ENCODE data around the gene BAZ2B.

BAZ2B gene

DNA sequence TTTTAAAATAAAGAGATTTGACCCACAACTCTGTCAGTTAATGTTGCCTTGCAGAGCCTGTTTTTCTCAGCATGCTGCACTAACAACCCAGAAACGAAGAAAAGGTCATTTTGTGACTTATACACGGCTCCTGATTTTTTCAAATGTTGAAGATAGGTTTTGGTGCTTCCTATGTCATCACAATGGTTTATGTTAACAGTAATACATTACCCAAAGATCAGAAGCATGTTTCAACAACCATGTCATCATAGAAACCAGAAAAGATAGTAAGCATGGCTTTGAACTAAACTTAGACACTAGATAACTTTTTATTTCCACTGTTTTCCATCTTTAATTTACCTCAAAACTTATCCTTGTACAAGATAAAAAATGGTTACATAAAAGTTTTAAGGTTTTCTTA, 10.1 kb downstream of the BAZ2B start:
- DNase-seq (no peak), ATAC-seq (no peak)
- no peak overlapping the region for H3K4me3 Mint-ChIP-seq
- H3K27me3 Mint-ChIP-seq = no peaks in the 10 kb centered on the region
- no peaks in the 10 kb centered on the region for H3K4me1 Mint-ChIP-seq
- H3K9me3 Mint-ChIP-seq = no peaks in the 10 kb centered on the region
- no peak overlapping the region for H3K27ac Mint-ChIP-seq

DNA sequence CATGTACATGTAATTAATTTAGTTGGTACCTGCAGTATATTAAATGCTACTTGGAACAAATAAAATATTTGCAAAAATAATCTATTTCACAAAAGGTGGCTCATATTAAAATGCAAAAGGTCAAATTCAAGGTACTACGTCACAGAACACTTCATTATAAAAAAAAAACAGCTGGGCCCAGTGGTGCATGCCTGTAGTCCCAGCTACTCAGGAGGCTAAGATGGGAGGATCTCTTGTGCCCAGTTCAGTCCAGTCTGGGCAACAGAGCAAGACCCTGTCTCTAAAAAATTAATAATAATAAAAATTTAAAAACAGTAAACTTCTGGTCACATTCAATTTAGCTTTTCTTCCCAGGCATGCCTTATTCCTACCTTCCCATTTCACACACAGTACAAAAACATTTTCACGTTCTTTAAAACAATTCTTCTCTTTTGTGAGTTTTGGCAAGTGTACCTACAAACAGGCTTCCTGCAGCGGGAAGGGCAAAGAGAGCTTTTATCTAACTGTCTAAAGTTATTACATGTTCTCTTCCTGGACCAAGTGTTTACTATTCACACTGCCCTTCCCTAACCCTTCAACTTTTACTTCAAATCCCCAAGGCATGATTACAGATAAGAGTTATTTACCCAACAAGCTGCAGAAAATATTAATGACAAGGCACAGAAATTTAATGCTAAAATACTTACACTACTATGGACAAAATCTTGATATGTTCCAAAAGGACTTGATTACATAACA, 10.7 kb downstream of the BAZ2B start:
- Mint-ChIP-seq H3K4me3 (no peak overlapping the region), H3K9me3 (no peaks in the 10 kb centered on the region), H3K27me3 (no peaks in the 10 kb centered on the region), H3K27ac (no peak overlapping the region), H3K4me1 (peaks cover 5% of the 10 kb centered on the region)
- ATAC-seq = no peak
- DNase-seq = no peak

DNA sequence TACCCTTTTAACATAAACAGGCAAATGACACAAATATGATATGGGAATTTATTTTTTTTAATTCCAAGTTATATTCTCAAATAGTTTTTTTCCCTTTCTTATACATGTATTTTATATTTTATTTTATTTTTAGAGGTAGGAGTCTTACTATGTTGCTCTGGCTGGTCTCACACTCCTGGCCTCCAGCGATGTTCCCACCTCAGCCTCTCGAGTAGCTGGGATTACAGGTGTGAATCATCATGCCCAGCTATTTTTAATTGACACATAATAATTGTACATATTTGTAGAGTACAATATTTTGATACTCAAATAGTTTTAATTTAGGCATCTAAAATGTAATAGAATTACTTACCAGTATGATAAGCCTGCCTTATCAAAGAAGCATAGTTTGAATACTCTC, 12.2 kb downstream of the BAZ2B start:
- Mint-ChIP-seq H3K4me3 (no peak overlapping the region), H3K27me3 (no peaks in the 10 kb centered on the region), H3K27ac (no peak overlapping the region), H3K4me1 (peaks cover 6% of the 10 kb centered on the region), H3K9me3 (no peaks in the 10 kb centered on the region)
- ATAC-seq (no peak), DNase-seq (no peak)

DNA sequence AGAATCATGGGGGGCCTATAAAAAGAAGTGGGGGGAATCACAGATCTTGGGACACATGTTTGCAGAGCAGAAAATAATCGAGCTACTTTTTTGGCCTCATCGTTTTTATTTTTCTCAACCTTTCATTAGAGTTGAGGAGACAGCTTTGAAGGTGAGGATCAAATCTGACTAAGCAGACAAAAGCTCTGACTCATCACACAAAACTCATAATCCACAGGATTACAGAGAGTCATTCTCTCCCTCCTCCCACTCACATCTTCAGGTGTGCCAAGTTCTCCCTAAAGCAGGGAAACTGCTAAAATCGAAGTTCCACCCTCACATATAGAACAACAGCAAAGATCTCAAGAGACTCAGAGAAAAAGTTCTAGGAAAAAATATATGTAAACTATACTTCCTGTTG, 15.6 kb downstream of the BAZ2B start:
- ATAC-seq (no peak), DNase-seq (no peak)
- Mint-ChIP-seq H3K9me3 (no peaks in the 10 kb centered on the region), H3K27me3 (no peaks in the 10 kb centered on the region), H3K27ac (no peak overlapping the region), H3K4me1 (peaks cover 6% of the 10 kb centered on the region), H3K4me3 (no peak overlapping the region)

DNA sequence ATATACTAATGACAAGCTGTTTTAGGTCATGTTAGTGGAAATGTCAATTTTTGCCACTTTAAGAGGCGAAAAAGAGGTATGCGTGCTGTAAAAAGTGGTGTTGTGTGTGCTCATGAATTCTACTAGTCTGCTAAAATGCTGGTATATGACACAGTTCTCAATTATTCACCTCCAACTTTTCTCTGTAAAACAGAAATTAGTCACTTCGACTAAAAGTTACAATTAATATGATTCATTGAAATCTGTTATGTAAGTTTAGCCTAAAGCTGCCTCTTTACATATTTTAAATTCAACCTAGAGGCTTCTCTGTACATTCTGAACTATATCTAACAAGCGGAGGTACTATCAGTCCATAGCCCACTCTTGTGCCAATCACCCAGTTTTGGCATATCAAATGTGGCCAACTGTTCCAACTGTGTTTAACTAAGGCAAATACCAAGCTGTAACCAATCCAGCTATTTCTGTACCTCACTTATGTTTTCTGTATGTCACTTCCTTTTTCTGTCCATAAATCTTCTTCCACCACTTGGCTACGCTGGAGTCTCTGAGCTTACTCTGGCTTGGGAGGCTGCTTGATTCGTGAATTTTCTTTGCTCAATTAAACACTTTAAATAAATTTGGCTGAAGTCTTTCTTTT, 20.8 kb downstream of the BAZ2B start:
- no peak for ATAC-seq

DNA sequence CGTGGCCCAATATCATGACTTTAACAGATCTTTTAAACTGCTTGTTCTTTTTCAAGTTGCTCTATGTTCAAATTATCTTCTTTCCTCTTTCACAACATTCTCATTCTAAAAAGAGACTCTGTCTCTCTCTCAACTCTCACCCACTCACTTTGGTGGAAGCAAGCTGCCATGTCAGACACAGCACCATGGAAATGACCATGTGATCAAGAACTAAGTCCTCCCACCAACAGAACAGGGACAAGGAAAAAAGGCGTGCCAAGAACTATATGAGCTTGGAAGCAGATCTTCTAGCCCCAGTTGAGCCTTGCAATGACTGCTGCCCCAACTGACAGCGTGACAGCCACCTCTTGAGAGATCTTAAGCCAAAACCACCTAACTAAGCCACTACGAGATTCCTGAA, 23.9 kb downstream of the BAZ2B start:
- H3K9me3 Mint-ChIP-seq = no peaks in the 10 kb centered on the region
- ATAC-seq = no peak
- H3K4me1 Mint-ChIP-seq = no peaks in the 10 kb centered on the region
- no peak for DNase-seq
- no peak overlapping the region for H3K27ac Mint-ChIP-seq
- no peak overlapping the region for H3K4me3 Mint-ChIP-seq
- no peaks in the 10 kb centered on the region for H3K27me3 Mint-ChIP-seq

More for the DNA sequence above, 20.8 kb downstream of the BAZ2B start:
- DNase-seq = no peak
- H3K27me3 Mint-ChIP-seq = no peaks in the 10 kb centered on the region
- peaks cover under 1% of the 10 kb centered on the region for H3K4me1 Mint-ChIP-seq
- H3K27ac Mint-ChIP-seq = no peak overlapping the region
- no peaks in the 10 kb centered on the region for H3K9me3 Mint-ChIP-seq
- no peak overlapping the region for H3K4me3 Mint-ChIP-seq

DNA sequence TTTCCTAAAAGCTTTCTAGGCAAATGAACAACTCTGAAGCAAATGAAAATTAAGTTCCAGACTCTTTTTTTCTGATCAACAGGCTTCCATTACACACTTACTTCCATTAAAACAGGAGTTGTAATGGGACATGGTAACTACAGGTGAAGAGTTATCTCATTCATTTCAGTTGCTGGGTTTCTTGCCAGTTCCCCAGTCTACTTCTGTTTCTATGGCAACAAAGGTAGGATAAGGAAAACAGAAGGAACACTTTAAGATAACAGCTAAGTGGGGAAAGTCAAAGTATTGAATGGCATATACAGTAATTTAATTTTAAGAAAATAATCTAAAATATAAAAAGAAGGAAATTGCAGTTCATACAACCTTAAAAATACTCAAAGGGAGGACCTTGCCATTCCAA, 25.1 kb downstream of the BAZ2B start:
- no peak for DNase-seq
- Mint-ChIP-seq H3K9me3 (no peaks in the 10 kb centered on the region), H3K27me3 (no peaks in the 10 kb centered on the region), H3K4me3 (no peak overlapping the region), H3K27ac (no peak overlapping the region), H3K4me1 (no peaks in the 10 kb centered on the region)
- no peak for ATAC-seq

DNA sequence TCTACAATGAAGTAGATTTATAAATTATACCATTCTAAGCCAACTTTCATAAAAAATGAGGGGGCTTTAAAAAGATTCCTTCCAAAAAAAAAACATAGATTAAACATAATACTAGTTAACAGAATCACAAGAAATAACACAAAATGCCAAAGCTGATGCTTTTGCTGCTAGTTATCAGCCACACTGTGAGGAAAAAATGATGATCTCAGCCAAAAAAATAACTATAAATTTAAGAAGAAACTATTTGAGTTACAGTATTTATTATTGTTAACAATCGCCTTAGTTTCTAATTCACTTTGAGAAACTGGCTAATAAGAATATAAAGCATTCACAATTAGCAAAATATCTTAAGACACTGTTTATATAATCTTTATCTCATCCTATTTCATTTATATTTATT, 27.1 kb downstream of the BAZ2B start:
- ATAC-seq (no peak), DNase-seq (no peak)
- no peaks in the 10 kb centered on the region for H3K27me3 Mint-ChIP-seq
- H3K9me3 Mint-ChIP-seq = no peaks in the 10 kb centered on the region
- no peak overlapping the region for H3K4me3 Mint-ChIP-seq
- no peak overlapping the region for H3K27ac Mint-ChIP-seq
- H3K4me1 Mint-ChIP-seq = no peaks in the 10 kb centered on the region

DNA sequence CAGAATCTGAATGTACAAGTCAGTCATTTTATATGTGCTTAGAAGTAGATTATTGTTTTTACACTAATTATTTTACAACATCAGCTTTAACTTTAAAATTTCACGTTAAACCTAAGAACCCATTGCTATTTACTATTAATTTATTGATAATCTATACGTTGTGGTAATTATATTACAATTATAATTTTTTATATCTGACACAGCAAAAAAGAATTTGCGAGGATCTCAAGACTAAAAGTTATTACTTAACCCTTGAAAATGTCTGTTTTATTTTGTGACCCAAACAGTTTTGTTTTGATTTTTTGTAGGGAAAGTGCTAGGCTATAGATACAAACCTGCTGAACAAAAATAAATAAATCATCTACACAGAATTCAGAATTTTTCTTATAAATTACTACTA, 30.3 kb downstream of the BAZ2B start:
- no peak overlapping the region for H3K4me3 Mint-ChIP-seq
- H3K27me3 Mint-ChIP-seq = no peaks in the 10 kb centered on the region
- H3K9me3 Mint-ChIP-seq = peaks cover 0 to 7% of the 10 kb centered on the region in 2 donors
- no peaks in the 10 kb centered on the region for H3K4me1 Mint-ChIP-seq
- ATAC-seq (no peak), DNase-seq (no peak)
- no peak overlapping the region for H3K27ac Mint-ChIP-seq

DNA sequence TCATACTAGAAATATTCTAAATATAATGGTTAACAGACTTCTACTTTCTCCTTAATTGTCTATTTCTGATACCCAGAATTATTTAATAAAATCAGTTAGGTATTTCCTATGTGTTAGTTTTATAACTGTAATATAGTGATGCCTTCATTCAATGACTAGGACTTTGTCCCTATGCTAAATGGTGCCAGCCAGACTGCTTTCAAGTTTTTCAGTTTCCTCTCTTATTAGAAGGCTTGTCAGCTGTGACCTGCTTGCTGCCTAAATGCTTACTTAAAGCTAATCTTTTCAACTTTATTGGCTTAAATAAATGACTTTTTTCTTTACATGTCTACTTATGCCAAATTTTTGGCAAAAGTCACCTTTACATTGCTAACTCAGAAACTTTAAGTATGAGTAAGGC, 30.7 kb downstream of the BAZ2B start:
- Mint-ChIP-seq H3K4me3 (no peak overlapping the region), H3K27ac (no peak overlapping the region), H3K9me3 (peaks cover 0 to 7% of the 10 kb centered on the region in 2 donors), H3K4me1 (no peaks in the 10 kb centered on the region), H3K27me3 (no peaks in the 10 kb centered on the region)
- DNase-seq (no peak), ATAC-seq (no peak)

DNA sequence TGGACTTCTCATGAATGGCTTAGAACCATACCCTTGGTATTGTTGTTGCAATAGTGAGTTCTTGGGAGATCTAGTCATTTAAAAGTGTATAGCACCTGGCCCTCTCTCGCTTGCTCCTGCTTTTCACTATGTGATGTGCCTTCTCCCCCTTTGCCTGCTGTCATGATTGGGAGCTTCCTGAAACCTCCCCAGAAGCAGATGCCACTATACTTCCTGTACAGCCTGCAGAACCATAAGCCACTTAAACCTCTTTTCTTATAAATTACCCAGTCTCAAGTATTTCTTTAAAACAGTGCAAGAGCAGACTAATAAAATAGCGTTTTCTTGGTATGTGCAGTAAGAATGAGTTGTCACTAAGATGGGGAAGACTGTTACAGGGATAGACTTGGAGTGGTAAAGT, 31.6 kb downstream of the BAZ2B start:
- Mint-ChIP-seq H3K9me3 (peaks cover 5 to 7% of the 10 kb centered on the region in 2 donors), H3K27ac (no peak overlapping the region), H3K4me1 (no peaks in the 10 kb centered on the region), H3K27me3 (no peaks in the 10 kb centered on the region), H3K4me3 (no peak overlapping the region)
- DNase-seq (no peak), ATAC-seq (no peak)

DNA sequence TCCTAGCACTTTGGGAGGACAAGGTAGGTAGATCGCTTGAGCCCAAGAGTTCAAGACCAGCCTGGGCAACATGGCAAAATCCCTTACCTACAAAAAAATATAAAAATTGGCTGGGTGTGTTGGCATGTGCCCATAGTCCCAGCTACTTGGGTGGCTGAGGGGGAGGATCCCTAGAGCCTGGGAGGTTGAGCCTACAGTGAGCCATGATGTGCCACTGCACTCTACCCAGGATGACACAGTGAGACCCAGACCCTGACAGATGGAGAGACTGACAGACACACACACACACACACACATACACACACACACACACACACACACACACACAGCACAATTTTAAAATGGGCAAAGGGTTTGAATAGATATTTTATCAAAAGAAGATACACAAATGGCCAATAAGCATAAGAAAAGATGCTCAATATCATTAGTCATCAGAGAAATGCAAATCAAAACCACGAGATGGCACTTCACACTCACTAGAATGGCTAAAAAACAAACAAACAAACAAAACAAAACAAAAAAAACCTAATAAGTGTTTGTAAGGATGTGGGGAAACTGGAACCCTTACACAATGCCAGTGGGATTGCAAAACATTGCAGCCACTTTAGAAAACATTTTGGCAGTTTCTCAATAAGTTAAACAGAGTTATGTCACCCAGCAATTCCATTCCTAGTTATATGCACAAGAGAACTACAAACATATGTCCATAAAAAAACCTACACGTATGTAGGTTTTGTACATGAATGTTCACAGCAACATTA, 42.3 kb downstream of the BAZ2B start:
- no peaks in the 10 kb centered on the region for H3K27me3 Mint-ChIP-seq
- H3K4me3 Mint-ChIP-seq = no peak overlapping the region
- H3K4me1 Mint-ChIP-seq = no peaks in the 10 kb centered on the region
- H3K9me3 Mint-ChIP-seq = peaks cover 10 to 21% of the 10 kb centered on the region in 2 donors
- no peak for DNase-seq
- no peak for ATAC-seq
- no peak overlapping the region for H3K27ac Mint-ChIP-seq

DNA sequence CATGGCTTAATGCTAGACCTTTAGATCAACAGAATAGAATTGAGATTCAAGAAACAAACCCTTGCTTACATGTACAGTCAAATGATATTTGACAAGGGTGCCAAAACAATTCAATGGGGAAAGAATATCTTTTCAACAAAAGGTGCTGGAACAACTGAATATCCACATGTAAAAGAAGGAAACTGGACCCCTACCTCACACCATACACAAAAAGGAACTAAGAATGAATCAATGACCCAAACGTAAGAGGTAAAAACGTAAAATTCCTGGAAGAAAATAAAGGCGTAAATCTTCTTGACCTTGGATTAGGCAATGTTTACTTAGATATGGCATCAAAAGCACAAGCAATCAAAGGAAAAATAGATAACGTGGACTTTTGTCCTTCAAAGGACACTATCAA, 43.1 kb downstream of the BAZ2B start:
- Mint-ChIP-seq H3K4me3 (no peak overlapping the region), H3K9me3 (peaks cover 10 to 16% of the 10 kb centered on the region in 2 donors), H3K27ac (no peak overlapping the region), H3K27me3 (no peaks in the 10 kb centered on the region), H3K4me1 (no peaks in the 10 kb centered on the region)
- ATAC-seq = no peak
- DNase-seq = no peak

DNA sequence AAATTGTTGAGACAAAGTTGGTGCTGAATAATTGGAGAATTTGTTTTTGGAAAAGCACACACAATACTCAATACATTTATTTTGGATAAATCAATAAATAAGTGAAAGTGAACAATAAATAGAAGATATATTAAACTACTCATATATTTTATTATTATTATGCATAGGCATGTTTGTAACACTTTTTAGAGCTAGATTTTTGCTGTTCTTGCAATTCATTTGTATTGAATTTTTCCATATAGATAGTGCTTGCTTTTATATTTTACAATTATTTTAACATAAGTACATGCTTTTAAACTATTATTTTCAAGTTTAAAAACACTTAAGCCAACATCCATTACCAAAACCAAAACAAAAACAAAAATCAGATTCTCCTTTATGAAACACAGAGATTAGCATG, 43.9 kb downstream of the BAZ2B start:
- Mint-ChIP-seq H3K4me1 (no peaks in the 10 kb centered on the region), H3K4me3 (no peak overlapping the region), H3K27ac (no peak overlapping the region), H3K27me3 (no peaks in the 10 kb centered on the region), H3K9me3 (peaks cover 10 to 16% of the 10 kb centered on the region in 2 donors)
- ATAC-seq (no peak), DNase-seq (no peak)

DNA sequence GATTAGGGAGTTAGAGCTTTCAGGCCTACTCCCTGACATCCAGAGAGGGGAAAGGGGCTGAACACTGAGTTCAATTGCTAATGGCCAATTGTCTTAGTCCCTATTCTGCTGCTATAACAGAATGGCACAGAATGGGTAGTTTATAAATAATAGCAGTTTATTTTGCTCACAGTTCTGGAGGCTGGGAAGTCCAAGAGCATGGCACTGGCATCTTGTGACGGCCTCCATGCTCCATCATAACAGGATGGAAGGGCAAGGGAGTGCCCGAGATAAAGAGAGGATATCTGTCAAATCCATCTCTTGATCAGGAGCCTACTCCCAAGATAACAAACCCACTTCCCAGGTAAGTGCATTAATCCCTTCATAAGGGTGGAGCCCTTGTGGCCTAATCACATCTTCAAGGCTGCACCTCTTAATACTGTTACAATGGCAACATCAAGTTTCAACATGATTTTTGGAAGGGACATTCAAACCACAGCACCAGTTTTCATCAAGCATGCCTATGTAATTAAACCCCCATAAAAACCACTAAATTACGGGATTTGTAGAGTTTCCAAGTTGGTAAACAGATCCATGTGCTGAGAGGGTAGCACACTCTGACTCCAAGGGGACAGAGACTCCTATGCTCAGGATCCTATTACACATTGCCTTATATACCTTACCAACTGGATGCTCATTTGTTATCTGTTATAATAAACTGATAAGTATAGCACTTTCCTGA, 44.6 kb downstream of the BAZ2B start:
- ATAC-seq = no peak

DNA sequence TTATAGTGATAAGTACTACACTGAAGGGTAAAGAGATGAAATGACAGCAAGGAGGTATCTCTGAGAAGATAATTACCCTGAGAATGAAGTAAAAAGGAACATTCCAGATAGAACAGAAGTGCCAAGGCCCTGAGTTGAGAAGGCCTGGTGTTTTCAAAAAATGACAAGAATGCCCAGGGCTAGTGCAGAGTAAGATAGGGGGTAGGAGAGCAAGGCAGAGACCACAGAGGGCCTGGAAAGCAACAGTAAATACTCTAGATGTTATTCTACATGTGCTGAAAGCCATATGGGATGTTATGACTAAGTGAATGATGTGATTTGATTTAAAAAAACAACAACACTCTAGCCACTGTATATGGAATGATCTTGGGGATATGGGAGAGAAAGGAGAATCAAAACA, 52.3 kb downstream of the BAZ2B start:
- Mint-ChIP-seq H3K27me3 (no peaks in the 10 kb centered on the region), H3K27ac (no peak overlapping the region), H3K4me3 (no peak overlapping the region), H3K4me1 (no peaks in the 10 kb centered on the region), H3K9me3 (no peaks in the 10 kb centered on the region)
- no peak for ATAC-seq
- no peak for DNase-seq

More for the DNA sequence above, 44.6 kb downstream of the BAZ2B start:
- Mint-ChIP-seq H3K27ac (no peak overlapping the region), H3K4me3 (no peak overlapping the region), H3K9me3 (peaks cover 10 to 16% of the 10 kb centered on the region in 2 donors), H3K4me1 (no peaks in the 10 kb centered on the region), H3K27me3 (no peaks in the 10 kb centered on the region)
- no peak for DNase-seq
